C4-2B (cell line): ENCODE measurements around the gene DOCK3.
"Not testable (repeated sequence)": the region's sequence is repeated elsewhere in the genome, so short reads cannot be mapped to it uniquely, and the experiment has no call there.

Experiments used
- H3K27ac ChIP-seq: fragments of 450-650 bp; 2 replicates; pipeline ENCODE4 v1.5.1; 2017
- CTCF ChIP-seq: fragments of 450-650 bp; conservative IDR thresholded peaks from 2 replicates; pipeline ENCODE4 v1.5.1; 2017; ENCODE audit warnings: mild to moderate bottlenecking
- ZFX ChIP-seq: fragments of 450-650 bp; IDR thresholded peaks from 2 replicates; pipeline ENCODE4 v1.6.1; 2017

Gene DOCK3

GRCh38 chr3:51360806-51361205, 686.1 kb downstream of the DOCK3 start:
- H3K27ac ChIP-seq = no peak overlapping the region
- TF ChIP-seq ZFX (no peak), CTCF (no peak)

DNA sequence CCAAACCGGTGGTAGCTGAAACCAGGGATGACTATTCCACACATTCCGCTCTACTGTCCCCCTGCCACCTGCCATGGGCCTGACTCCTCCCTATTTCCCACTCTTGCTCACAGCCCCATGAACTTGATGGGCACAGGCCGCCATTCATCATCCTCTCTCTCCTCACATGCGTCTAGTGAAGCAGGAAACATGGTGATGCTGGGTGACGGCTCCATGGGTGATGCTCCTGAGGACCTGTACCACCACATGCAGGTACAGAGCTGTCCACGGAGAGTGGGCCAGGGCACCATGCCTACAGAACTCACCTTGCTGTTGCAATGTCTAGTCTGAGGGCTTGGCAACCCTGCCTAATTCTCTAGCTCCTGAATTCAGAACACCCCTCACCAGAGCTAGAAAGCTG, 687.0 kb downstream of the DOCK3 start:
- no peak overlapping the region for H3K27ac ChIP-seq
- TF ChIP-seq CTCF (no peak), ZFX (no peak)

GRCh38 chr3:51362476-51362875, 687.7 kb downstream of the DOCK3 start:
- H3K27ac ChIP-seq = no peak overlapping the region
- TF ChIP-seq CTCF (no peak), ZFX (no peak)

DNA sequence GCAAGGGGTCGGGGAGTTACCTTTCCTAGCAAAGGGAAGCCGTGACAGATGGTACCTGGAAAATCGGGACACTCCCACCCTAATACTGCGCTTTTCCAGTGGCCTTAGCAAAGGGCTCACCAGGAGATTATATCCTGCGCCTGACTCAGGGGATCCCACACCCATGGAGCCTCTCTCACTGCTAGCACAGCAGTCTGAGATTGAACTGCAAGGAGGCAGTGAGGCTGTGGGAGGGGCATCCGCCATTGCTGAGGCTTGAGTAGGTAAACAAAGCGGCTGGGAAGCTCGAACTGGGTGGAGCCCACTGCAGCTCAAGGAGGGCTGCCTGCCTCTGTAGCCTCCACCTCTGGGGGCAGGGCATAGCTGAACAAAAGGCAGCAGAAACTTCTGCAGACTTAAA, 693.5 kb downstream of the DOCK3 start:
- not testable (repeated sequence) for H3K27ac ChIP-seq

GRCh38 chr3:51371943-51372557, 697.3 kb downstream of the DOCK3 start:
- TF ChIP-seq CTCF = peak; percentile 82
- TF ChIP-seq ZFX = no peak
- H3K27ac ChIP-seq = no peak overlapping the region

DNA sequence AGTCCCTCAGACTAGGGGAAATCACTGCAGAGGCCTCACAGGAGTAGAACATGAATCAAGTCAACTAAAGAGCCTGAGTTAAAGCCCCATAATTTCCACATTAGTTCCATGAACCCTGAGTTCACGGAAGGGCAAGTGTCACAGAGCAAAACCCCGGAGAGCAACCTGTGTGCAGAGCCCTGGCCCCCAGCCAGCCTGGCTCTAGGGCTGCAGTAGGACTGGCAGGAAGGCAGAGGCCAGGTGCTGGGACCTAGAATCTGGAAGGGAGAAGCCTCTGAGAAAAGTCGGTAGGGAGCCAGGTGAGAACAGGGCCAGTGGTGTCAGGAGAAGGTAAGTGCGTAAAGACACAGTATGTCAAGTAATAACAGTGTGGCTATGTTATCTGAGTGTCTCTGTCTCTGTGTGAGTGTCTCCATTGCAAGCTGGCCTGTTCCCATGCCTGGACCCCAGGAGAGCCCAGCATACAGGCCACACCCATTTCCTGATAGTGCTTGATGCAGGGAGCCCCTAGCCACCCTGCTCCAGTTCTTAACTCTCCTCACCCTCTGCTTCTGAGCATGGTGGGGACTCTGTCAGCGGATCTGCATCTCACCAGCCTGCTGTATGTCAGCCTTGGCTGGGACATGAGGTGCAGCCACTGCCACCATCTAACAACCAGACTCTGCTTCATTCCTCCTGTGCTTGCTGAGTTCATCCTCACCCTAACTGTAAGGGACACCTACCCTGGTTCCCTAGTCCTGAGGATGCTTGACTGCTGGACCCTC, 699.1 kb downstream of the DOCK3 start:
- TF ChIP-seq ZFX (no peak), CTCF (no peak)
- no peak overlapping the region for H3K27ac ChIP-seq

DNA sequence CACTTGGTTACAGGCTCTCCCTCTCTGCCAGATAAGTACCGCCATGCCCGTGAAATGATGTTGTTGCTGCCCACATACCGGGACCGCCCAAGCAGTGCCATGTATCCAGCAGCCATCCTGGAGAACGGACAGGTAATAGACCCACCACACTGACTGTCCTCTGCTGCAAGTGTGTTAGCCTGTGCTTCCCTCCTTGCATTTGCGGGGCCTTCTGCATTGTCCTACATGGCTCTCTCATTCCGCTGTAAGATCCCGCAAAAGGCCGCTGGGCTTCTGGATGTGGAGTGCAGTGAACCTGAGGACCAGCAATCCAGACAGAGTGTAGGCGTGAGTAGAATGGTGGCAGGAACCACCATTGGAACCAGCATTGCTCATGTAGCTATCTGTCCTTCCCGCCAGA, 699.7 kb downstream of the DOCK3 start:
- TF ChIP-seq CTCF (no peak), ZFX (no peak)
- no peak overlapping the region for H3K27ac ChIP-seq

GRCh38 chr3:51375136-51375535, 700.4 kb downstream of the DOCK3 start:
- TF ChIP-seq ZFX (no peak), CTCF (no peak)
- H3K27ac ChIP-seq = no peak overlapping the region
